Glutamatergic neuron (in vitro differentiated cells): Measurements from ENCODE around the gene ABR. TPM values are rescaled to one million over a fixed set of nuclear protein-coding genes. Genes with fewer than 3 reads are reported as not detected.

ENCODE experiments used
- DNase-seq: peaks from one replicate; pipeline ENCODE4 v3.0.0; 2022
- H3K27ac Mint-ChIP-seq: one replicate; pipeline ENCODE4 v1.8.0; 2020; ENCODE audit warnings: mild to moderate bottlenecking, mixed read lengths, inconsistent platforms; ENCODE audit not compliant: unreplicated experiment
- H3K27me3 Mint-ChIP-seq: one replicate; pipeline ENCODE4 v1.8.0; 2020; ENCODE audit warnings: mild to moderate bottlenecking, moderate library complexity, mixed read lengths, inconsistent platforms; ENCODE audit not compliant: unreplicated experiment
- H3K36me3 Mint-ChIP-seq: one replicate; pipeline ENCODE4 v1.8.0; 2020; ENCODE audit warnings: mild to moderate bottlenecking, mixed read lengths, inconsistent platforms; ENCODE audit not compliant: unreplicated experiment
- H3K4me1 Mint-ChIP-seq: one replicate; pipeline ENCODE4 v1.8.0; 2020; ENCODE audit warnings: mild to moderate bottlenecking, low read depth, mixed read lengths, inconsistent platforms; ENCODE audit not compliant: unreplicated experiment
- H3K4me3 Mint-ChIP-seq: one replicate; pipeline ENCODE4 v1.8.0; 2020; ENCODE audit warnings: mild to moderate bottlenecking, mixed read lengths, inconsistent platforms; ENCODE audit not compliant: unreplicated experiment
- H3K9me3 Mint-ChIP-seq: one replicate; pipeline ENCODE4 v1.8.0; 2020; ENCODE audit warnings: mild to moderate bottlenecking, moderate library complexity, mixed read lengths, inconsistent platforms; ENCODE audit not compliant: unreplicated experiment
- total RNA-seq: library from RNA; stranded (reverse); fragmentation: NEBNext Ultra II Directional; extraction: Animal tissue kit (Norgen Biotek cat#: 25700); gene quantifications from one replicate; pipeline ENCODE4 v1.2.1, GENCODE V29; 2021; ENCODE audit not compliant: unreplicated experiment
- TF ChIP-seq, protein P1 (sequence below): fragments of 200-600 bp; sonication (generic); IDR thresholded peaks from one replicate; pipeline ENCODE4 v1.5.0; 2021; ENCODE audit not compliant: partially characterized antibody, unreplicated experiment

ABR gene
- total RNA-seq, 1 donor from 2014 or later: 219 TPM

DNA sequence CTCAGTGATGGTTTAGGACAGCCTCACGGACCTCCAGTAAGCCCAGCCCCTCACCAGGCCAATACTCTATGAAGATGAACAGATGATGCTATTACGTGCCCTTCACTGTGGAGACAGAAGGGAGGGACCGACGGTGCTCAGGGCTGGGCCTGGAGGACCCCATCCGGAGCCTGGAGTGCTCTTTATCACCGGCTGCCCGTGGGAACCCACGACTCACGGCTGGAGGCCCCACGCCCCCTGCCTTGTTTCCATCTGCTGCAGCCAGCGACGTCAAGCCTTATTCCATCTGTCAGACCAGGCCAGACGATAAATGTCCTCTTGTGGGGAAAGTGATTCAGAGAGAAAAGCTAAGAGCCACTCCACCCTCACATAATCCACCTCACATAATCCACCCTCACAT lies 186.8 kb downstream of the ABR start:
- TF ChIP-seq, protein P1, sequence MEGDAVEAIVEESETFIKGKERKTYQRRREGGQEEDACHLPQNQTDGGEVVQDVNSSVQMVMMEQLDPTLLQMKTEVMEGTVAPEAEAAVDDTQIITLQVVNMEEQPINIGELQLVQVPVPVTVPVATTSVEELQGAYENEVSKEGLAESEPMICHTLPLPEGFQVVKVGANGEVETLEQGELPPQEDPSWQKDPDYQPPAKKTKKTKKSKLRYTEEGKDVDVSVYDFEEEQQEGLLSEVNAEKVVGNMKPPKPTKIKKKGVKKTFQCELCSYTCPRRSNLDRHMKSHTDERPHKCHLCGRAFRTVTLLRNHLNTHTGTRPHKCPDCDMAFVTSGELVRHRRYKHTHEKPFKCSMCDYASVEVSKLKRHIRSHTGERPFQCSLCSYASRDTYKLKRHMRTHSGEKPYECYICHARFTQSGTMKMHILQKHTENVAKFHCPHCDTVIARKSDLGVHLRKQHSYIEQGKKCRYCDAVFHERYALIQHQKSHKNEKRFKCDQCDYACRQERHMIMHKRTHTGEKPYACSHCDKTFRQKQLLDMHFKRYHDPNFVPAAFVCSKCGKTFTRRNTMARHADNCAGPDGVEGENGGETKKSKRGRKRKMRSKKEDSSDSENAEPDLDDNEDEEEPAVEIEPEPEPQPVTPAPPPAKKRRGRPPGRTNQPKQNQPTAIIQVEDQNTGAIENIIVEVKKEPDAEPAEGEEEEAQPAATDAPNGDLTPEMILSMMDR: no peak
- Mint-ChIP-seq H3K36me3 (no peaks in the 10 kb centered on the region), H3K27ac (peak overlapping the region; percentile 28), H3K9me3 (peaks cover 11% of the 10 kb centered on the region), H3K4me1 (peaks cover 4% of the 10 kb centered on the region), H3K27me3 (peaks cover 3% of the 10 kb centered on the region), H3K4me3 (no peak overlapping the region)
- no peak for DNase-seq

DNA sequence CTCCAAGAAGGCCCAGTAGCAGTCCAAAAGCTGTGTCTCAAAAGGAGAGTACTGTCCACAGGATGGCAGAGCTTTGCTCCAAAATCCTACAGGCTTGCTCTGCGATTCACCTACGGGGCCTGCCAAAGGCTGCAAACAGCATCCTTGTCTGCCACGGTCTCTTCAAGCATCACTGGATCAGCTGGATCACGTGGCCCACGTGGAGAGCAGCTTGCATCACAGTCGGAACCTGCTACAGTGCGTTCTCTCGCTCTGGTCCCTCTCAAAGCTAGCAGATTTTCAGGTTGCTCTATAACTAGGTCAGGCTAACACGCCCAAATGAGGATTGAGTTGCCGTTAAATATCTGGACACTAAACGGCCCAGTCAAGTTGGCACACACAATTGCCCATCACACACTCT lies 191.2 kb downstream of the ABR start:
- peaks cover 6% of the 10 kb centered on the region for H3K9me3 Mint-ChIP-seq
- no peak for DNase-seq
- no peak overlapping the region for H3K27ac Mint-ChIP-seq
- H3K36me3 Mint-ChIP-seq: no peaks in the 10 kb centered on the region
- H3K4me3 Mint-ChIP-seq: no peak overlapping the region
- peaks cover 3% of the 10 kb centered on the region for H3K4me1 Mint-ChIP-seq
- TF ChIP-seq, protein P1: no peak
- H3K27me3 Mint-ChIP-seq: peaks cover 2% of the 10 kb centered on the region

DNA sequence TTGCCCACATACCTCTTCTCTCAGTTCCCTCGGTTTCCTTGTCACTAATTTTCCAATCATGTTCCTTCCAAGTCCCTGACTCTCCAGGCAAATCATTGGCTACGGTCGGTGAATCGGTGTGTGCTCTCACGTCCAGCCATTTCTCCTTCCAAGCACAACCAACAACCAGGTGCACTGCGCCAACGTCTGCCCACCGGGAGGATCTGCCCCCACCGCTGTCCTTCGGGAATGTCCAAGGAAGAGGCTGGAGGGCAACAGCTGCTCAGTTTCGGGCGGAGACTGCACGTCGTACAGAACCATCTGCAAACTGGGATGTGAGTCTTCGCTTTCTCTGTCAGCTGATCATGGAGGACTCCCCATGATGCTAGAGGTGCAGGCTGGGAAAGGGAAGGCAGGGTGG lies 191.8 kb downstream of the ABR start:
- DNase-seq: no peak
- Mint-ChIP-seq H3K9me3 (peaks cover 6% of the 10 kb centered on the region), H3K27ac (no peak overlapping the region), H3K4me3 (no peak overlapping the region), H3K4me1 (peaks cover 3% of the 10 kb centered on the region), H3K36me3 (no peaks in the 10 kb centered on the region), H3K27me3 (peaks cover 2% of the 10 kb centered on the region)
- TF ChIP-seq, protein P1: no peak

DNA sequence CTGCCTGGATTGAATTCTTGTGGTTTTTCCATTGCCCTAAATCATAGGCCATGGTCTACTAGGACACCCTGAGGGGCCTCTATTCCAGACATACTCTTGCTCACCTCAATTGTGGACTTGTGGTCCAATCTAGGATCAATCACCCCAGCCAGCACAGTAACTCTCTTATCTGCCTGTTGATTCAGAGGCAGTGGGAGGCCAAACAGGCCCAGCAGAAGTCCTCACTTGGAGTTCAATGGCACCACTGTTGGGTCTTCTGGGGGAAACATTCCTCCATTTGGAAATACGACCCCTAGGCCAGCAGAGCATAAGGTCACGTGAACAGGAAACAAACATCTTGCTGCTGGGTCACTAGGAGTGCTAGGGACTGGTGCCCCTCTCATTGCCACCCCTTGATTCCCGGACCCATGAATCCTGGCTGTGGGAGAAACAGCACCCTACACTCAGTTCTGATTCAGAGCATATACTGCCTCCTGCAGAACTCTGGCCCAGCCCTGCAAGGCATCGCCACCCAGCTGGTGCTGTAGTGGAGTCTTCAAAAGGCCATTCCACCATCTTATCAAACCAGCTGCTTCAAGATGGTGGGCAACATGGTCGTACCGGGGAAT lies 193.4 kb downstream of the ABR start:
- DNase-seq: no peak
- peaks cover 5% of the 10 kb centered on the region for H3K4me1 Mint-ChIP-seq
- no peaks in the 10 kb centered on the region for H3K36me3 Mint-ChIP-seq
- peaks cover 4% of the 10 kb centered on the region for H3K9me3 Mint-ChIP-seq
- H3K27me3 Mint-ChIP-seq: peaks cover 2% of the 10 kb centered on the region
- H3K4me3 Mint-ChIP-seq: no peak overlapping the region
- no peak overlapping the region for H3K27ac Mint-ChIP-seq
- TF ChIP-seq, protein P1: no peak

DNA sequence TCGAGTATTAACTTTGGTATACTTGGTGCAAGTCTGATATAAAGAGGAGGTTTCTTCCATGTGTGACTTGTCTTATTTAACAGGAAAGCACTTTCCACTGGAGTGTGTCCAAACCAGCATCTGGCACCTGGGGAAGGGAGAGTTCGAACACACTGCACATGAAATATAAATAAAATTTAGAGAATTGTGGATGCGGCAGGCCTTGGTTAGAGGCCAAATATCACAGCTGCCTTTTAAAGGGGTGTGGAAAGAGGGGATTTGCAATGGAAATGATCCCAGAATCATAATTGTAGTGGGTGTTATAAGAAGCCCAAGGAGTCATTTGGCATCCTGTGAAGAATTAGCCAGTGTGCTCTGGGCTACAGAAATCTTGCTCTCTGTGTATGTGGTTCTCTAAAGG lies 195.9 kb downstream of the ABR start:
- Mint-ChIP-seq H3K9me3 (peaks cover 6% of the 10 kb centered on the region), H3K4me1 (peaks cover 8% of the 10 kb centered on the region), H3K4me3 (no peak overlapping the region), H3K27ac (no peak overlapping the region), H3K36me3 (no peaks in the 10 kb centered on the region), H3K27me3 (peaks cover 4% of the 10 kb centered on the region)
- TF ChIP-seq, protein P1: no peak
- no peak for DNase-seq
